GM12864 (cell line): ENCODE measurements around the gene RRP1.

Experiments used
- DNase-seq: peaks from one replicate; pipeline ENCODE4 v3.0.0-alpha.2; 2011; ENCODE audit warnings: low read depth
- H3K4me3 ChIP-seq: 2 replicates; pipeline ENCODE4 v1.5.1; 2011; ENCODE audit warnings: mild to moderate bottlenecking, low read depth, low read length, control low read depth
- CTCF ChIP-seq: IDR thresholded peaks from 2 replicates; pipeline ENCODE4 v1.5.1; 2011; ENCODE audit warnings: low read depth, mild to moderate bottlenecking, moderate library complexity, low read length, control low read depth, inconsistent platforms; ENCODE audit errors: missing control alignments

Gene RRP1

DNA sequence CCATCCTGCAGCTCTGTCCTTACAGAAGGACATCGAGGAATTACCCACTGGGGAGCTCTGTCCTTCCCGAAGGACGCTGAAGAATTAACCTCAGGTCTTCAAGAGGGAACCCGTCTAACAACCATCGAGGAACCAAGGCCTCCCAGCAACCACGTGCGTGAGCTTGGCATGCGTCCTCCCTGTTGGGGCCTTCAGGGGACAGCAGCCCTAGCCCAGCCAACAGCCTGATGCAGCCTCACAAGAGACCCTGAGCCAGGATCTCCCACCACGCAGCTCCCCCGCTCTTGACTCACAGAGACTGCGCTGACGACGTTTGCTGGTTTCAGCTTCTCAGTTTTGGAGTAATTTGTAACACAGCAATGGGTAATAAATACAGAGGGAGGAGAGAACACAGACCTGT lies 56.0 kb downstream of the RRP1 start:
- no peak for DNase-seq
- TF ChIP-seq CTCF: no peak
- no peak overlapping the region for H3K4me3 ChIP-seq

DNA sequence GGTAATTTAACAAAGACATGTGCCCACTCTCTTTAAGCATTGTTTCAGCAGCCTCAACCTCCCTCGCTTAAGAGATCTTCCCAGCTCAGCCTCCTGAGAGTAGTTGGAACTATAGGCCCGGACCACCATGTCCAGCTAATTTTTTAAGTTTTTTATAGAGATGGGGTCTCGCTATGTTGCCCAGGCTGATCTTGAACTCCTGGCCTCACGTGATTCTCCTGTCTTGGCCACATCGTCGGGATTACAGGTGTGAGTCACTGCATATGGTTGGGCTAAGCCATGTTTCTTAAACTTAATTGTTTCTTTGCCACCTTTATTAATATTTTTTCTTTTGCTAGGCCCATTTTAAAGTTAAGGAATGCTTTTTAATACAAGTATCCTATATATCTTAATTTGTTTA lies 57.1 kb downstream of the RRP1 start:
- TF ChIP-seq CTCF: no peak
- no peak overlapping the region for H3K4me3 ChIP-seq
- DNase-seq: no peak

DNA sequence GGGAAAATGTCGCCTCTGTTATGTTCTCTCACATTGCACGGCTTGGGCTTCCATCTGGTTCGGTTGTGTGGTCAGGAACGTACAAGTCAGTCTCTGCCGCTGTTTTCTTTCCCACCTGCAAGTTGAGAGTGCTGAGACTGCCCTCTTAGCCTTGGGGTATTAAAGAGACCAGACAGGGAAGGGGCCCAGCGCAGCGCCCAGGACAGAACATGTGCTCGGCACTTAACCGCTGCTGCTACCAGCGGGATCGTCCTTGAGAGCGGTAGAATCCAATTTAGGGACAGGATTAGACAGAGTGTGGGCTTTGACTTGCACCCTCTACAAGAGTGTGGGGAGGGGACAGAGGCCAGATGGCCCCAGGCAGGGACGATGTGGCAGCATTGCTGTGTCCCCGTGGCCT lies 57.9 kb downstream of the RRP1 start:
- no peak for DNase-seq
- no peak for TF ChIP-seq CTCF
- H3K4me3 ChIP-seq: no peak overlapping the region

DNA sequence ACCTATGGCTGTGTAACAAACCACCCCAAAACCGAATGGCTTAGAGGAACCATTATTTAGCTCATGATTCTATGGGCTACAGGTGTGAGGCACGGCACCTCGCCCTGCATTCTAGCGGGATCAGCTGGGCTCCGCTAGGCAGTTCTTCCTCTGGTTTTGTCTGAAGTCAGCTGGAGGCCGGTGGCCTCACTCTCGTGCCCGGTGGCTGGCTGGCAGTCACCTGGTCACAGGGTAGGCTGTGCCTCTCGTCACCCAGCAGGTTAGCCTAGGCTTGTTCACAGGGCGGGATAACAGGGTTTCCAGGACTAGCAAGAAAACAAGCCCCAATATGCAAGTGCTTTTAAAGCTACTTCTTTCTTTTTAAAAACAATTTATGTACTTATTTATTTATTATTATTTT lies 59.4 kb downstream of the RRP1 start:
- DNase-seq: no peak
- no peak for TF ChIP-seq CTCF
- no peak overlapping the region for H3K4me3 ChIP-seq

GRCh38 chr21:43849532-43850299 lies 60.3 kb downstream of the RRP1 start:
- no peak overlapping the region for H3K4me3 ChIP-seq
- no peak for TF ChIP-seq CTCF
- DNase-seq: no peak

DNA sequence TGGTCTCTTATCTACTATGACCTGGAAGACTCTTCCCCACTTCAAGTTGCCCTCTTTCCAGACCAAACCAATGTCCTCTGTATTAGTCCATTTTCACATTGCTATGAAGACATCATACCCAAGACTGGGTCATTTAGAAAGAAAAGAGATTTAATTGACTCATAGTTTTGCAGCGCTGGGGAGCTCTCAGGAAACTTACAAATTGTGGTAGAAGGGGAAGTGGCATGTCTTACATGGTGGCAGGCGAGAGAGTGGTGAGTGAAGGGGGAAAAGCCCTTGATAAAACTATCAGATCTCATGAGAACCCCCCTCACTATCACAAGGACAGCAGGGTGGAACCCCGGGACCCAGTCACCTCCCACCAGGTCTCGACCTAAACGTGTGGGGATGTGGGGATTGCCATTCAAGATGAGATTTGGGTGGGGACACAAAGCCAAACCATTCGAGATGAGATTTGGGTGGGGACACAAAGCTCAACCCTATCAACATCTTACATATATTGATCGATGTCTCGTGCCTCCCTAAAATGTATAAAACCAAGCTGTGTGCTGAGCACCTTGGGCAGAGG lies 61.4 kb downstream of the RRP1 start:
- H3K4me3 ChIP-seq: no peak overlapping the region
- no peak for DNase-seq
- no peak for TF ChIP-seq CTCF

DNA sequence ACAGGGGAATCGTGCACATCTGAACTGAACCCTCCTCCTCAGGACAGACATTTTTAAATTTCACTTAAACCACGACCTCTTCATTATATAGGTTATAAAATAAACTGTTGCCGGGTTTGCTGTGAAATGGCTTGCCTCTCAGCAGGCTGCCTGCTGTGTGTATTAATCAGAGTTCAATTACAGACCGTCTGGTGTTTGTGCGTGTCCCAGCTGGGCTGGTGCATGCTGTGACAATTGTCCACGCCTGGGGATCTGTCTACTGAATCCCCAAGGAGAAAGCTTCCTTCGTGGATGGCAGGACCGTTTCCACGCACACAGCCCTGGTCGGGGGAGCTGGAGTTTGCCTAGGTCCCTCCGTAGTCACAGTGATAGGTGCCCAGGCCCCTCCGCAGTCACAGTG lies 62.2 kb downstream of the RRP1 start:
- TF ChIP-seq CTCF: no peak
- no peak for DNase-seq
- no peak overlapping the region for H3K4me3 ChIP-seq
